Measurements from ENCODE around the gene MAML3.

GRCh38 chr4:140156529-140157171 lies 2.7 kb upstream of the MAML3 start:
- no peak for TF ChIP-seq EZH2 (IDR thresholded peaks at IDR 0.05; ENCODE audit: borderline replicate concordance, low read length)
- TF ChIP-seq CTCF (IDR thresholded peaks at IDR 0.05; ENCODE audit: low read length): no peak
